Vagina (tissue), 2 donors: ENCODE data around the gene PDK4.

Experiments used
- POLR2A ChIP-seq, 2 donors: fragments of 450-650 bp; IDR thresholded peaks; one replicate each; pipeline ENCODE4 v1.6.1; 2017; ENCODE audit warnings: antibody characterized with exemption in 2 of 2, mild to moderate bottlenecking in 2 of 2, moderate library complexity in 2 of 2
- TF ChIP-seq, protein P1 (sequence below), 3 experiments: fragments of 450-650 bp in 2 of 3; fragments of 200-600 bp in 1 of 3; sonication (generic) in 1 of 3; IDR thresholded peaks; one replicate each; pipeline ENCODE4 v1.5.1; 2017 to 2019; ENCODE audit warnings: antibody characterized with exemption in 3 of 3, mild to moderate bottlenecking in 2 of 3, moderate library complexity in 2 of 3

DNA sequence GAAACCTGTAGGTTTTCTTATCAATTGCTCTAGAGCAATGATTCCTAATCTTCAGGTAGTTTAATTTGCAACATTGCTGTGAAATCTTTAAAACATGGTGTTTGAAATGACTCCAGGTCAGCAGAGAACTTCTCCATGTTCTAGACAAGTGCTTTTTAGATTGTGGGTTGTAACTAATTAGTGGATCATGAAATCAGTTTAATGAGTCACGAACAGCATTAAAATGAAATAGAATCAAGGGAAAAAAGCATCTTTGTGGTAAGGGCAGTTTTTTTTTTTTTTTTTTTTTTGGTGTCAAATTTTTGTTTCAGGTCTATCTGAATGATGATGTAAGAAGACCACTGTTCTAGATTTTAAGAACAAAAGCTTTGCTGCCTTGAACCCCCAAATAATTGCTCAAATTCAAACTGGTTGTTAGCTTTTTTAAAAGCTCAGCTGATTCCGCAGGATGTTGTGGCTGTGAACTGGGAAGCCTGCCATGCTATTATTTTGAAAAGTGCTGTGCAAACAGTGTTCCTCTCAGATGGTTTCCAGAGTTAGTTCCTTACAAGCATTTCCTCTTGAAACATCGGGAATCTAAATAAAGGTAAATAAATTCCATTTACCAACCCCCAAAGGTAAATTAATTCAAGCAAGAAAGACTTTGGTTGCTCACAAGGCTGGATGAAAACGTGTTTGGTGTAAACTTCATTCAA is 13.1 kb upstream of the PDK4 start:
- TF ChIP-seq, protein P1, sequence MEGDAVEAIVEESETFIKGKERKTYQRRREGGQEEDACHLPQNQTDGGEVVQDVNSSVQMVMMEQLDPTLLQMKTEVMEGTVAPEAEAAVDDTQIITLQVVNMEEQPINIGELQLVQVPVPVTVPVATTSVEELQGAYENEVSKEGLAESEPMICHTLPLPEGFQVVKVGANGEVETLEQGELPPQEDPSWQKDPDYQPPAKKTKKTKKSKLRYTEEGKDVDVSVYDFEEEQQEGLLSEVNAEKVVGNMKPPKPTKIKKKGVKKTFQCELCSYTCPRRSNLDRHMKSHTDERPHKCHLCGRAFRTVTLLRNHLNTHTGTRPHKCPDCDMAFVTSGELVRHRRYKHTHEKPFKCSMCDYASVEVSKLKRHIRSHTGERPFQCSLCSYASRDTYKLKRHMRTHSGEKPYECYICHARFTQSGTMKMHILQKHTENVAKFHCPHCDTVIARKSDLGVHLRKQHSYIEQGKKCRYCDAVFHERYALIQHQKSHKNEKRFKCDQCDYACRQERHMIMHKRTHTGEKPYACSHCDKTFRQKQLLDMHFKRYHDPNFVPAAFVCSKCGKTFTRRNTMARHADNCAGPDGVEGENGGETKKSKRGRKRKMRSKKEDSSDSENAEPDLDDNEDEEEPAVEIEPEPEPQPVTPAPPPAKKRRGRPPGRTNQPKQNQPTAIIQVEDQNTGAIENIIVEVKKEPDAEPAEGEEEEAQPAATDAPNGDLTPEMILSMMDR (IDR thresholded peaks at IDR 0.05): no peak
- no peak for TF ChIP-seq POLR2A (IDR thresholded peaks at IDR 0.05)
